Transverse colon (tissue), 4 donors: ENCODE measurements around the gene GPR65. TPM values are rescaled to one million over a fixed set of nuclear protein-coding genes. Genes with fewer than 3 reads are reported as not detected.

ENCODE experiments used
- DNase-seq: peaks from one replicate; pipeline ENCODE4 v3.0.0-alpha.2; 2019
- H3K27ac ChIP-seq, 4 donors: fragments of 200-600 bp; sonication (generic); 2 replicates each; pipeline ENCODE4 v1.5.1; 2016 to 2018; ENCODE audit warnings: inconsistent platforms in 4 of 4
- H3K27me3 ChIP-seq: fragments of 200-600 bp; sonication (generic); 2 replicates; pipeline ENCODE4 v1.5.1; 2017; ENCODE audit warnings: inconsistent platforms
- H3K36me3 ChIP-seq, 4 donors: fragments of 200-600 bp; sonication (generic); 2 replicates each; pipeline ENCODE4 v1.5.1; 2017 to 2019; ENCODE audit warnings: inconsistent platforms in 4 of 4
- H3K4me1 ChIP-seq, 4 donors: fragments of 200-600 bp; sonication (generic); 2 replicates each; pipeline ENCODE4 v1.5.1; 2017 to 2020; ENCODE audit warnings: inconsistent platforms in 4 of 4
- H3K4me3 ChIP-seq, 4 donors: fragments of 200-600 bp; sonication (generic); 1 replicate in 1 of 4; 2 replicates in 3 of 4; pipeline versions ENCODE4 v1.5.1 to v1.6.1; 2017 to 2019; ENCODE audit warnings: inconsistent platforms in 4 of 4
- H3K9me3 ChIP-seq, 2 donors: fragments of 200-600 bp; sonication (generic); 2 replicates each; pipeline ENCODE4 v1.5.1; 2017 to 2019; ENCODE audit warnings: inconsistent platforms in 2 of 2
- EP300 ChIP-seq: sonication (generic); formaldehyde crosslinking; IDR thresholded peaks from one replicate; pipeline ENCODE4 v1.6.1; 2017; ENCODE audit warnings: antibody characterized with exemption, low read depth
- POLR2A ChIP-seq: fragments of 450-650 bp; IDR thresholded peaks from one replicate; pipeline ENCODE4 v1.6.1; 2016; ENCODE audit warnings: antibody characterized with exemption, mild to moderate bottlenecking, moderate library complexity
- POLR2AphosphoS5 ChIP-seq, 3 donors: sonication (generic); formaldehyde crosslinking; IDR thresholded peaks; one replicate each; pipeline ENCODE4 v1.6.1; 2016; ENCODE audit warnings: antibody characterized with exemption in 3 of 3
- WGBS, 2 donors: methylation state at CpG; one replicate each; pipeline ENCODE4 v1.1.5; 2018; ENCODE audit warnings: low coverage in 1 of 2; 5-methylcytosine and 5-hydroxymethylcytosine counted together
- in situ Hi-C, 4 donors: fragments of 200-750 bp; cut with MboI; loops; one replicate each; pipeline versions ENCODE4 v1.15.0 to v1.15.1; 2017; ENCODE audit warnings: low sequenced_read_pairs in 3 of 4, low pct_ligation_motif_present in 1 of 4, low pct_unique_long_range_greater_than_20kb in 1 of 4
- intact Hi-C: fragments of 100-400 bp; cut with DNase I; formaldehyde crosslinking; loops from one replicate; pipeline ENCODE4 v1.15.1; 2023; ENCODE audit warnings: low total_unique reads
- small RNA-seq, 4 donors: library from RNA; depleted of rRNA; stranded (forward); fragments of <200 nt; gene quantifications; one replicate each; pipeline ENCODE3, GENCODE V24; 2016
- total RNA-seq, 4 donors: library from RNA; depleted of rRNA; stranded (reverse); fragments of >200 nt; gene quantifications; one replicate each; pipeline ENCODE4 v1.1.0, GENCODE V29; 2016
- TF ChIP-seq, protein P1 (sequence below), 5 experiments: fragments of 200-600 bp in 3 of 5; fragments of 450-650 bp in 2 of 5; sonication (generic) in 3 of 5; IDR thresholded peaks; 1 replicate in 2 of 5; 2 replicates in 3 of 5; pipeline ENCODE4 v1.5.1; 2016 to 2017; ENCODE audit warnings: antibody characterized with exemption in 5 of 5, inconsistent platforms in 3 of 5, mild to moderate bottlenecking in 2 of 5, moderate library complexity in 1 of 5

The GPR65 gene
- total RNA-seq, 4 donors from 2014 or later = 0.68 to 1.6 TPM; not detected in 2

DNA sequence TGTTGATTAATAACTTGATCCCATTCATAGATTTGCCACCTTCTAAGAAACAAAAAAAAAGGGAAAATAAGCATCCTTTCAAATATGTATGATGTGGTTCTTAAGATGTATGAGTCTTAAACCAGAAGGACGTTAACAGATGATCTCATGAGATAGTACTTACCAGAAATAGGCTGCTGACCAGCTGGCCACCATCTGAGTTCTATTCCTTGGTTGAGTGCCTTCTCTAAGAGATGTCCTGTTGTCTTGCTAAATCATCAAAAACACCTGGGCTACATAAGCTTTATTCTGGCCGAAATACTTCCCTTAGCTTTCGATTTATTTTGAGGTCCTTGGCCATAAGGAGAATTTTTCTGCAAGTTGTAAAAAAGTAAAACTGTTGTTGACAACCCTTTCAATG is 55.6 kb downstream of the GPR65 start:
- Histone ChIP-seq H3K4me3 (no peak overlapping the region), H3K27ac (no peak overlapping the region), H3K36me3 (no peaks in the 10 kb centered on the region), H3K9me3 (no peaks in the 10 kb centered on the region), H3K27me3 (no peaks in the 10 kb centered on the region), H3K4me1 (no peaks in the 10 kb centered on the region)
- 74 to 83% methylated on average over 3 of the region's 3 CpGs for WGBS, 2 donors
- TF ChIP-seq, protein P1, sequence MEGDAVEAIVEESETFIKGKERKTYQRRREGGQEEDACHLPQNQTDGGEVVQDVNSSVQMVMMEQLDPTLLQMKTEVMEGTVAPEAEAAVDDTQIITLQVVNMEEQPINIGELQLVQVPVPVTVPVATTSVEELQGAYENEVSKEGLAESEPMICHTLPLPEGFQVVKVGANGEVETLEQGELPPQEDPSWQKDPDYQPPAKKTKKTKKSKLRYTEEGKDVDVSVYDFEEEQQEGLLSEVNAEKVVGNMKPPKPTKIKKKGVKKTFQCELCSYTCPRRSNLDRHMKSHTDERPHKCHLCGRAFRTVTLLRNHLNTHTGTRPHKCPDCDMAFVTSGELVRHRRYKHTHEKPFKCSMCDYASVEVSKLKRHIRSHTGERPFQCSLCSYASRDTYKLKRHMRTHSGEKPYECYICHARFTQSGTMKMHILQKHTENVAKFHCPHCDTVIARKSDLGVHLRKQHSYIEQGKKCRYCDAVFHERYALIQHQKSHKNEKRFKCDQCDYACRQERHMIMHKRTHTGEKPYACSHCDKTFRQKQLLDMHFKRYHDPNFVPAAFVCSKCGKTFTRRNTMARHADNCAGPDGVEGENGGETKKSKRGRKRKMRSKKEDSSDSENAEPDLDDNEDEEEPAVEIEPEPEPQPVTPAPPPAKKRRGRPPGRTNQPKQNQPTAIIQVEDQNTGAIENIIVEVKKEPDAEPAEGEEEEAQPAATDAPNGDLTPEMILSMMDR (IDR thresholded peaks at IDR 0.05) = no peak
- DNase-seq = no peak
- in situ Hi-C loops (no loop called here), intact Hi-C loops (no loop called here)

DNA sequence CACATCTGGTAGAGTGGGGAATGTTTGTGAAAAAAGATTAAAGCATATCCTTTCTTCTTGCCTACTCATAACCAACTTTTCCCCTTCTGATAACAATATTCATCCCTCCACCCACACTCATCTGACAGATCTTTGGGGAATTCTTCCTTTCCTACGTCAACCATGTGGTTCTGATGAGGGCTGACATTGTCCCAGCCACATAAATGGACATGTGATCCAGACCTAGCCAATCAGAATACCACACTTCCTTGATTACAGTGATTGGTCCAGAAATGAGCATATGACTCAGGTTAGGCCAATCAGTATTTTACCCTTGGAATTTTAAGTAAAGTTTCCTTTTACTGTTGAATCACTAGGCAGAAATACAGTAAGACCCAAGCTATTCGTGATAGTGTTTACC is 58.9 kb downstream of the GPR65 start:
- in situ Hi-C loops (no loop called here), intact Hi-C loops (no loop called here)
- no peaks in the 10 kb centered on the region for H3K36me3 ChIP-seq
- no peaks in the 10 kb centered on the region for H3K4me1 ChIP-seq
- H3K9me3 ChIP-seq = no peaks in the 10 kb centered on the region
- no peak for DNase-seq
- no peaks in the 10 kb centered on the region for H3K27me3 ChIP-seq
- 63 to 81% methylated on average over 2 of the region's 2 CpGs for WGBS, 2 donors
- H3K4me3 ChIP-seq = no peak overlapping the region
- H3K27ac ChIP-seq = no peak overlapping the region
- no peak for TF ChIP-seq POLR2AphosphoS5 (IDR thresholded peaks at IDR 0.05)
- TF ChIP-seq, protein P1 (IDR thresholded peaks at IDR 0.05) = no peak
- no peak for TF ChIP-seq EP300
- TF ChIP-seq POLR2A = no peak

Small RNA genes lying within 50 kb of the gene (small RNA-seq; reads per million reads assigned to genes)
- 0 reads per million in 4 donors for gene RNU6-835P

Other genes starting within 250 kb of the GPR65 start
- gene GALC, start 12.0 kb upstream of the GPR65 start, total RNA-seq = 10 to 100 TPM in 3 of 4 donors, 1 to 10 TPM in 1; 8.0 to 42.3 (median 28.9) TPM